Endothelial cell of hepatic sinusoid (primary cell): ENCODE data around the gene ABLIM1.

Experiments
- in situ Hi-C: cut with HindIII; loops from 2 replicates; pipeline ENCODE4 v1.10.0; 2017; ENCODE audit warnings: low sequenced_read_pairs

Gene ABLIM1

GRCh38 chr10:114551636-114551972 lies 106.5 kb downstream of the ABLIM1 start:
- in situ Hi-C loops = no loop called here

- in situ Hi-C loops = no loop called here
Observed at GRCh38 chr10:114550756-114551635, 107.1 kb downstream of the ABLIM1 start.

DNA sequence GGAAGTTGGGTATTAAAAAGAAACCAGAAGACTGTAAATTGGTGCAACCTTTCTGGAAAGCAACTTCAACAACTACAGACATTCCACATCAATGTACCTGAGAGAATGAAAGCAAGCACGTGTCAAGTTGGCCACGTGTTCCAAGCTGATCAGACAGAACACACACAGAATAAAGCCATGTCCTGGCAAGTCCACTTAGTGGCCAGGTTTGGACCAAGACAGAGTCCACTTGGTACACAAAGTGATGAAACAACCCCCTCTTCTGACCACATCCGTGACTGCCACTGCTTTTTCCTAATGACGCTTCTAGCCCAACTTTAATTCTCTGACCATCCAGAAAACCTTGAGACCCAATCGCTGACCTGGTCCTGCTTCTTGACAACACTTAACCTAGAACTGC lies 109.4 kb downstream of the ABLIM1 start:
- in situ Hi-C loops = loop anchor here (10.0 kb wide), 2 partner anchors 246 to 326 kb away; no protein-coding TSS in a partner anchor

GRCh38 chr10:114547514-114547913 lies 110.6 kb downstream of the ABLIM1 start:
- in situ Hi-C loops = loop anchor here (10.0 kb wide), 2 partner anchors 247 to 327 kb away; no protein-coding TSS in a partner anchor

GRCh38 chr10:114547056-114547455 lies 111.0 kb downstream of the ABLIM1 start:
- in situ Hi-C loops = loop anchor here (10.0 kb wide), 2 partner anchors 248 to 328 kb away; no protein-coding TSS in a partner anchor

GRCh38 chr10:114545819-114546218 lies 112.3 kb downstream of the ABLIM1 start:
- in situ Hi-C loops = loop anchor here (10.0 kb wide), 2 partner anchors 249 to 329 kb away; no protein-coding TSS in a partner anchor

DNA sequence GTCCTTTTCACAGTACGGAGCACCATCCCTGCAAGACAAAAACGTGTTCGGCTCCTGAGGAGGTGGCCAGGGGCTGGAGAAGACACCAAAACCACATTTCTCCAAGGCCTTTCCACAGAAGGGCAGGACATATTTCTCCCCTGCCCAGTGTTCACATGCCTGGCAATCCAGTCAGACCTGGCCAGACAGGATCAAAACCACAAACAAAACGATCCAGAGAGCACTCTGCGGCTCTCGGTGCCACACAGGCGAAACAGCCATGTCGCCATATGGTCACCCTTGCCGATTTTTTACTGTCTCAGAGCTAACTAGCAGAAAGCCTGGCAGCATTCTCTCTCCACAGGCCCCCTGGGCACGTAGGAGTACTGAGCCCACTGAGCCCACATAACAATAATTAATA lies 113.0 kb downstream of the ABLIM1 start:
- in situ Hi-C loops = loop anchor here (10.0 kb wide), 2 partner anchors 250 to 330 kb away; no protein-coding TSS in a partner anchor

DNA sequence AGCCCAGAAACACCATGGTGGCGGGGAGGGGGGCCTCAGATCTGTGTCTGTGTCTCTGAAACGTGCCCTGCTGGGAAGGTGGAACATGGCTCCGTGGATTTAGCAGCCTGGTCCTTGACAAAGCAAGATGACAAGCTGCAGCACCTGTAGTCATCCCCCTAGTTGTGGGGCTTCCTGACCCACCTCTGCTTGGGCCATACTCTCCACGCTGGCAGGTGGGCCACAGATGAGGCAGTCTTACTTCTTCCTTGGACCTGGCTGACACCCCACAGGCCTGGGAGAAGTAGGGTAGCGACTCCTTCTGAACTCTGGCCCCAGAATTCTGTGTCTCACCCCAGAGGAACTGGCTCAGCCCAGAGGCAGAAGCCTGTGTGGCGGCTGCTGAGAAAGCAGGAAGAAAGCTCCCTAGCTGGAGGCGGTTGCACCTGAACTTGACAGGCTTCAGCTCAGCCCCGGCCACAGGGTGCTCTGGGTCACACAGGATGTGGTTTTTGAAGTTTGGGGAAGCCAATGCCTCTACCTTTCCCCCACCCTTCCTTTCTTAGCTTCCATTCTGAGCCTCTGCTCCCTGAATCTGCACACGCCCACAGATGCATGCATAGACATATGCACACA lies 113.9 kb downstream of the ABLIM1 start:
- in situ Hi-C loops = loop anchor here (5.0 to 10.0 kb wide), 3 partner anchors 57 to 331 kb away; no protein-coding TSS in a partner anchor

DNA sequence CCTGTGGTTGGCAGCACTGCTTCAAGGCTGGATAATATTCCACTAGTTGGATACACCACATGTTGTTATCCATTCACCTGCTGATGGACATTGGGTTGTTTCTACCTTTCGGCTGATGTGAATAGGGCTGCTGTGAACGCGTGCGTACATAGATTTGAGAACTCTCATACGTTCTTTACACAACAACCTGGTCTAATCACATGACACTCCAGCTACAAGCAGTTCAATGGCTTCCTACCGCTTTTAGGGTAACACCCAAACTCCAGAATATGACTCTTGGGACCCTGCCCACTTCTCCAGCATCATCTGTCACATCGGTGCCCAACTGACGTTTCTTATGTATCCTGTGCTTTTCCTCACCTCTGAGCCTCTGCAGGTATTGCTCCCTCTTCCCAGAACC lies 114.6 kb downstream of the ABLIM1 start:
- in situ Hi-C loops = loop anchor here (5.0 to 10.0 kb wide), 3 partner anchors 56 to 331 kb away; no protein-coding TSS in a partner anchor

DNA sequence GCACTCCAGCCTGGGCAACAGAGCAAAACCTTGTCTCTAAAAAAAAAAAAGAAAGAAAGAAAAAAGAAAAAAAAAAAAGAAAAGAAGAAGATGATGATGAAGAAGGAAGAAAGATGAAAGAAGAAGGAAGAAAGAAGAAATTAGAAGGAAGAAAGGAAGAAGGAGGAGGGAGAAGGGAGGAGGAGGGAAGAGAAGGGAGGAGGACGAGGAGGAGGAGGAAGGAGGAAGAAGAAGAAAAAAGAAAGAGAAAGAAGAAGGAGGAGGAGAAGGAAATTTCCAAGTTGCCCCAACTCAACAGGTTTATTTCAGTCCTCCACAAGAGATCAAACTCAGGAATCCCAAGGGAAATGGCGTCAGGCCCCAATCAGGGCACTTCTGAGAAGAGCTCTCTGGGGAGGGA lies 115.7 kb downstream of the ABLIM1 start:
- in situ Hi-C loops = loop anchor here (5.0 to 10.0 kb wide), 3 partner anchors 55 to 332 kb away; no protein-coding TSS in a partner anchor

- in situ Hi-C loops = loop anchor here (5.0 to 10.0 kb wide), 3 partner anchors 54 to 333 kb away; no protein-coding TSS in a partner anchor
Observed at GRCh38 chr10:114541797-114542160, 116.3 kb downstream of the ABLIM1 start.

- in situ Hi-C loops = loop anchor here (5.0 to 10.0 kb wide), 3 partner anchors 54 to 334 kb away; no protein-coding TSS in a partner anchor
Observed at GRCh38 chr10:114541081-114541796, 116.8 kb downstream of the ABLIM1 start.

- in situ Hi-C loops = loop anchor here (5.0 to 10.0 kb wide), 3 partner anchors 53 to 335 kb away; no protein-coding TSS in a partner anchor
Observed at GRCh38 chr10:114540236-114540635, 117.8 kb downstream of the ABLIM1 start.

DNA sequence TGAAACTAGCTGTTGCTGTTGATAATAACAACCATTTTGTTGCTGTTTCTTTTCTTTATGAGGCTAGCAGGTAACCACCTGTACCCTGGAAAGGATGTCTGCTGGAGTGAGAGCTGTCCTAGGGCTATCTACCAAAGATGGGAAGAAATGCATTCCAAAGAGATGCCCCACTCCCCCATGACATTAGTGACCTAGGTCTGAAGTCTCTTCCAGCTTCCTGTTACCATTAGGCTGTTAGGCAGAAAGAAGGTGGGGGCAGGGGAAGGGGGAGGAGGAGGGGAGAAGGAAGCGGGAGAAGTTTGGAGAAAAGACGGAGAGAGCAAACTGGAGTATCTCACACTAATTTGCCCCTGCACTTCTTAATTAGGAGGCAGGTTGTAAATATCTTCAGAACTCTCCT lies 118.5 kb downstream of the ABLIM1 start:
- in situ Hi-C loops = loop anchor here (5.0 to 10.0 kb wide), 3 partner anchors 52 to 335 kb away; no protein-coding TSS in a partner anchor

- in situ Hi-C loops = no loop called here
Observed at GRCh38 chr10:114538181-114538906, 119.7 kb downstream of the ABLIM1 start.

GRCh38 chr10:114537736-114538135 lies 120.3 kb downstream of the ABLIM1 start:
- in situ Hi-C loops = no loop called here

DNA sequence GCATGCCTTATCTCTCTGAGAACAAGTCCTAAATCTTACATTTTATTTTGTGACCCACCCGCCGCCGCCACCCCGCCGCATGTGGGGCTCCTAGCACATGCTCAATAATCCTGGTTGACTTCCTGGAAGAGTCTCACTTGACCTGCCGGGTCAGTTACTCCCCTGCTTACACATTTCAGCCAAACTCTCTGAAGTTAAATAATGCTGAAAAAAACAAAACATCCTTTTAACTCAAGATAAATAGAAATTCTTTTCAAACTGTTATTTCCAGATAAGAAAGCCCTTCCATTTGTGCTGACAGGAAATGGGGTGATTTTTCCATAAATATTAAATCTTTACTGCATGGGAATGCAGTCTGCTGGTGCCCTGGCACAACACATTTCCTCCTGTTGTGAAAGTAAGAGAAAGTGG lies 123.5 kb downstream of the ABLIM1 start:
- in situ Hi-C loops = no loop called here

DNA sequence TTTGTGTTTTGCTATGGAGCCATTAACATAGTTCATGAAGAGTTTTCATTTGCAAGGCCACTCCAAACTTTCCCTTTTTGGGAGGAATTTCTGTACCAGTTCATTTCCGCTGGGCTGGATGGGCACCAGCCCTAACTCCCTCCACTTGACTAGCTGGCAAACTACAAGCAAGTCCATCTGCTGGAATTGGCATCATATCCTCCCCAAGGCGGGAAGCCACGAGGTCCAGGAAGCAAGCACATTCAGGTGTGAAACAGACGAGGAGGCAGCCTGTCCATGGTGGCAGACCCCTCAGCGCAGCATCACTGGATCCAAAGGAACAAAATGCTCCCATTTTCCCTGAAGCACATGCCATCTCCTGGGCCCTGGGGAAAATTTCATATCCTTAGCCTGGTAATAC lies 125.8 kb downstream of the ABLIM1 start:
- in situ Hi-C loops = no loop called here

GRCh38 chr10:114526504-114527238 lies 131.4 kb downstream of the ABLIM1 start:
- in situ Hi-C loops = no loop called here
